K562 (cell line): ENCODE results near the gene FANCG. TPM values are rescaled to one million over a fixed set of nuclear protein-coding genes. Genes with fewer than 3 reads are reported as not detected.
A peak's percentile ranks its signal among the peaks of the same experiment; 100 is the strongest.

Source experiments
- BHLHE40 ChIP-seq: IDR thresholded peaks from 2 replicates; pipeline ENCODE4 v1.6.1; 2011; ENCODE audit warnings: low read length, improper control_type of control experiment
- BRD4 ChIP-seq: fragments of 200-600 bp; sonication (generic); IDR thresholded peaks from 2 replicates; pipeline ENCODE4 v1.6.1; 2017; ENCODE audit warnings: inconsistent platforms
- CEBPG ChIP-seq, 3 experiments: fragments of 200-800 bp in 1 of 3; sonication (Bioruptor generic) in 1 of 3; sonication (generic) in 1 of 3; formaldehyde crosslinking in 1 of 3; IDR thresholded peaks in 2 of 3; conservative IDR thresholded peaks in 1 of 3; 2 replicates each; pipeline versions ENCODE4 v1.6.1 to v1.8.0; 2016 to 2022; ENCODE audit warnings: missing compliant biosample characterization in 2 of 3, missing genetic modification characterization in 2 of 3, mild to moderate bottlenecking in 1 of 3, missing genetic modification reagents in 1 of 3
- ELF1 ChIP-seq: fragments of 200-800 bp; sonication (Bioruptor generic); IDR thresholded peaks from 2 replicates; pipeline ENCODE4 v1.6.1; 2016; ENCODE audit warnings: missing genetic modification characterization, missing compliant biosample characterization
- ETV5 ChIP-seq: sonication (generic); formaldehyde crosslinking; IDR thresholded peaks from 2 replicates; pipeline ENCODE4 v1.4.0; 2020; ENCODE audit warnings: low read depth, mild to moderate bottlenecking, missing genetic modification reagents
- JUN ChIP-seq, 2 experiments: sonication (generic) in 1 of 2; formaldehyde crosslinking in 1 of 2; IDR thresholded peaks; 2 replicates each; pipeline versions ENCODE4 v1.6.1 to v1.8.0; 2012 to 2022; ENCODE audit warnings: borderline replicate concordance in 2 of 2, mild to moderate bottlenecking in 2 of 2, improper control_type of control experiment in 1 of 2, low read depth in 1 of 2, low read length in 1 of 2, missing genetic modification reagents in 1 of 2
- KLF1 ChIP-seq: fragments of 450-650 bp; IDR thresholded peaks from 2 replicates; pipeline ENCODE4 v1.6.1; 2016; ENCODE audit warnings: missing genetic modification characterization, missing compliant biosample characterization
- NFXL1 ChIP-seq: fragments of 450-650 bp; formaldehyde crosslinking; IDR thresholded peaks from 2 replicates; pipeline ENCODE4 v1.4.0; 2021; ENCODE audit warnings: mild to moderate bottlenecking
- PHB ChIP-seq: fragments of 250-450 bp; sonication (Bioruptor Pico); IDR thresholded peaks from 2 replicates; pipeline ENCODE4 v1.5.0; 2021
- POLR3A ChIP-seq: IDR thresholded peaks from 2 replicates; pipeline ENCODE4 v1.6.1; 2011; ENCODE audit warnings: borderline replicate concordance, mild to moderate bottlenecking, moderate library complexity; ENCODE audit not compliant: insufficient read length, insufficient read depth; ENCODE audit errors: extremely low read depth
- polyA plus RNA-seq, 8 experiments: library from polyadenylated mRNA; depleted of rRNA in 4 of 8; stranded (reverse) in 5 of 8; unstranded in 3 of 8; fragments of >200 nt; fragmentation: Nextera tagmentation in 2 of 8; fragmentation: Illumina TruSeq in 1 of 8; extraction: Ambion mirVana in 2 of 8; extraction: Trizol in 1 of 8; gene quantifications; 2 replicates each; pipeline versions ENCODE4 v1.2.1 to v1.2.3, GENCODE V29; 2011 to 2014; ENCODE audit warnings: inconsistent platforms in 1 of 8, missing spikeins in 1 of 8
- total RNA-seq, 7 experiments: library from RNA; depleted of rRNA in 6 of 7; stranded (reverse); fragments of >200 nt in 6 of 7; fragmentation: Illumina TruSeq in 2 of 7; extraction: Trizol in 2 of 7; gene quantifications; 2 replicates each; pipeline versions ENCODE4 v1.2.1 to v1.2.3, GENCODE V29; 2011 to 2021; ENCODE audit warnings: low replicate concordance in 1 of 7
- TF ChIP-seq, protein P1 (sequence below): sonication (generic); formaldehyde crosslinking; IDR thresholded peaks from 2 replicates; pipeline ENCODE4 v1.8.1; 2023; ENCODE audit warnings: mild to moderate bottlenecking, missing genetic modification reagents
- TF ChIP-seq, protein P2 (sequence below): fragments of 450-650 bp; IDR thresholded peaks from 2 replicates; pipeline ENCODE4 v1.6.1; 2016; ENCODE audit warnings: mild to moderate bottlenecking, moderate library complexity

Gene FANCG
- total and polyA plus RNA-seq, 9 of the 15 experiments (the other 6 are each of a cell fraction or from before 2014, with no cell fraction given): 7.5 to 43.9 (median 31.0) TPM

DNA sequence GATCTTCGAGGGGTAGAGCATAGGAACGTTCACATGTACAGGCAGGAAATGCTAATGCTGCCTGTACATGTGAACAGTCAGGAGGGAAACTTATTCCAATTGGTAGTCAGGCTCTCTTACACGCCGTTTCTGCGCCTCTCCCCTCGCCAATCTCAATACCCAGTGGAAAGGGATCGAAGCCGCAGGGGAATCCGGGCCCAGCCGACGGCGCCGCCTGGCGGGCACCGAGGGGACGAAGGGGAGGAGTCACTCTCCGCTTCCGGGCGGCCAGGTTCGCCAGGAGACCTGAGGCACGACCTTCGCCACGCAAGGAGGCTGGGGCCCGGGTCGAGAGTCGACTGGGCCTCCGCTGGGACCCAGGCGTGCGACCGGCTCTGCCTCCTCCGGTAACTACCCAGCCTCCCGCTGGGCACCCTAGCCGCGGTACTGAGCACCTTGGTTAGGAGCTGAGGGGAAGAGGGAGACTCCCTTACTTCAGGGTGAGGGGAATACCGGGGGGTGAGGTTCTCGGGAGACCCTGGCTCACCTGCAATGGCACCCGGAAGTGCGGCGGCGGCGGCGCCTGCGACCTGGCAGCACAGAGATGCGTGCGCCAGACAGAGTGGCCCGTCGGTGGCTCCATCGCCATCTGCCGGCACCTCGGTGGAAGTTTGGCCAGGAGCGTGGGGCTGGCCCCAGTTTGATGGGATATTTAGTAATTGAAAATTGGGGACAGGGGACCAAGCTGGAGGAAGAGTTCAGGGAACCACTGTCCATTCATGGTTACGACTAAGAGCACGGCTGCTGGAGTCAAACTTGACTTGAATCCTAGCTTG lies 16.5 kb upstream of the FANCG start, which contains the start of gene PIGO (continued):
- TF ChIP-seq POLR3A (no peak), BHLHE40 (0 out of 2 replicates have a peak, but pooled peaks have one; percentile 14), ETV5 (CRISPR knock-in tag) (peak; percentile 79), JUN (IDR thresholded peaks at IDR 0.05; ENCODE audit: borderline replicate concordance, low read depth, low read length) (peak; percentile 12; the same call in 1 of the 2 replicates), JUN (CRISPR knock-in tag; IDR thresholded peaks at IDR 0.05; ENCODE audit: borderline replicate concordance) (no peak), PHB (CRISPR knock-in tag) (0 out of 2 replicates have a peak, but pooled peaks have one; percentile 51), BRD4 (peak; percentile 91; the same call in 1 of the 2 replicates), CEBPG (CRISPR knock-in tag; IDR thresholded peaks at IDR 0.05) (0 out of 2 replicates have a peak, but pooled peaks have one; percentile 23), CEBPG (tag; conservative IDR thresholded peaks at IDR 0.05 in 1 of 2, IDR thresholded peaks at IDR 0.05 in 1 of 2) (no peak), KLF1 (tag) (0 out of 2 replicates have a peak, but pooled peaks have one; percentile 50), NFXL1 (no peak), ELF1 (tag) (peak; percentile 98)
- TF ChIP-seq, protein P1, sequence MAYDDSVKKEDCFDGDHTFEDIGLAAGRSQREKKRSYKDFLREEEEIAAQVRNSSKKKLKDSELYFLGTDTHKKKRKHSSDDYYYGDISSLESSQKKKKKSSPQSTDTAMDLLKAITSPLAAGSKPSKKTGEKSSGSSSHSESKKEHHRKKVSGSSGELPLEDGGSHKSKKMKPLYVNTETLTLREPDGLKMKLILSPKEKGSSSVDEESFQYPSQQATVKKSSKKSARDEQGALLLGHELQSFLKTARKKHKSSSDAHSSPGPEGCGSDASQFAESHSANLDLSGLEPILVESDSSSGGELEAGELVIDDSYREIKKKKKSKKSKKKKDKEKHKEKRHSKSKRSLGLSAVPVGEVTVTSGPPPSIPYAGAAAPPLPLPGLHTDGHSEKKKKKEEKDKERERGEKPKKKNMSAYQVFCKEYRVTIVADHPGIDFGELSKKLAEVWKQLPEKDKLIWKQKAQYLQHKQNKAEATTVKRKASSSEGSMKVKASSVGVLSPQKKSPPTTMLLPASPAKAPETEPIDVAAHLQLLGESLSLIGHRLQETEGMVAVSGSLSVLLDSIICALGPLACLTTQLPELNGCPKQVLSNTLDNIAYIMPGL: peak; percentile 77; the same call in 1 of the 2 replicates
- TF ChIP-seq, protein P2, sequence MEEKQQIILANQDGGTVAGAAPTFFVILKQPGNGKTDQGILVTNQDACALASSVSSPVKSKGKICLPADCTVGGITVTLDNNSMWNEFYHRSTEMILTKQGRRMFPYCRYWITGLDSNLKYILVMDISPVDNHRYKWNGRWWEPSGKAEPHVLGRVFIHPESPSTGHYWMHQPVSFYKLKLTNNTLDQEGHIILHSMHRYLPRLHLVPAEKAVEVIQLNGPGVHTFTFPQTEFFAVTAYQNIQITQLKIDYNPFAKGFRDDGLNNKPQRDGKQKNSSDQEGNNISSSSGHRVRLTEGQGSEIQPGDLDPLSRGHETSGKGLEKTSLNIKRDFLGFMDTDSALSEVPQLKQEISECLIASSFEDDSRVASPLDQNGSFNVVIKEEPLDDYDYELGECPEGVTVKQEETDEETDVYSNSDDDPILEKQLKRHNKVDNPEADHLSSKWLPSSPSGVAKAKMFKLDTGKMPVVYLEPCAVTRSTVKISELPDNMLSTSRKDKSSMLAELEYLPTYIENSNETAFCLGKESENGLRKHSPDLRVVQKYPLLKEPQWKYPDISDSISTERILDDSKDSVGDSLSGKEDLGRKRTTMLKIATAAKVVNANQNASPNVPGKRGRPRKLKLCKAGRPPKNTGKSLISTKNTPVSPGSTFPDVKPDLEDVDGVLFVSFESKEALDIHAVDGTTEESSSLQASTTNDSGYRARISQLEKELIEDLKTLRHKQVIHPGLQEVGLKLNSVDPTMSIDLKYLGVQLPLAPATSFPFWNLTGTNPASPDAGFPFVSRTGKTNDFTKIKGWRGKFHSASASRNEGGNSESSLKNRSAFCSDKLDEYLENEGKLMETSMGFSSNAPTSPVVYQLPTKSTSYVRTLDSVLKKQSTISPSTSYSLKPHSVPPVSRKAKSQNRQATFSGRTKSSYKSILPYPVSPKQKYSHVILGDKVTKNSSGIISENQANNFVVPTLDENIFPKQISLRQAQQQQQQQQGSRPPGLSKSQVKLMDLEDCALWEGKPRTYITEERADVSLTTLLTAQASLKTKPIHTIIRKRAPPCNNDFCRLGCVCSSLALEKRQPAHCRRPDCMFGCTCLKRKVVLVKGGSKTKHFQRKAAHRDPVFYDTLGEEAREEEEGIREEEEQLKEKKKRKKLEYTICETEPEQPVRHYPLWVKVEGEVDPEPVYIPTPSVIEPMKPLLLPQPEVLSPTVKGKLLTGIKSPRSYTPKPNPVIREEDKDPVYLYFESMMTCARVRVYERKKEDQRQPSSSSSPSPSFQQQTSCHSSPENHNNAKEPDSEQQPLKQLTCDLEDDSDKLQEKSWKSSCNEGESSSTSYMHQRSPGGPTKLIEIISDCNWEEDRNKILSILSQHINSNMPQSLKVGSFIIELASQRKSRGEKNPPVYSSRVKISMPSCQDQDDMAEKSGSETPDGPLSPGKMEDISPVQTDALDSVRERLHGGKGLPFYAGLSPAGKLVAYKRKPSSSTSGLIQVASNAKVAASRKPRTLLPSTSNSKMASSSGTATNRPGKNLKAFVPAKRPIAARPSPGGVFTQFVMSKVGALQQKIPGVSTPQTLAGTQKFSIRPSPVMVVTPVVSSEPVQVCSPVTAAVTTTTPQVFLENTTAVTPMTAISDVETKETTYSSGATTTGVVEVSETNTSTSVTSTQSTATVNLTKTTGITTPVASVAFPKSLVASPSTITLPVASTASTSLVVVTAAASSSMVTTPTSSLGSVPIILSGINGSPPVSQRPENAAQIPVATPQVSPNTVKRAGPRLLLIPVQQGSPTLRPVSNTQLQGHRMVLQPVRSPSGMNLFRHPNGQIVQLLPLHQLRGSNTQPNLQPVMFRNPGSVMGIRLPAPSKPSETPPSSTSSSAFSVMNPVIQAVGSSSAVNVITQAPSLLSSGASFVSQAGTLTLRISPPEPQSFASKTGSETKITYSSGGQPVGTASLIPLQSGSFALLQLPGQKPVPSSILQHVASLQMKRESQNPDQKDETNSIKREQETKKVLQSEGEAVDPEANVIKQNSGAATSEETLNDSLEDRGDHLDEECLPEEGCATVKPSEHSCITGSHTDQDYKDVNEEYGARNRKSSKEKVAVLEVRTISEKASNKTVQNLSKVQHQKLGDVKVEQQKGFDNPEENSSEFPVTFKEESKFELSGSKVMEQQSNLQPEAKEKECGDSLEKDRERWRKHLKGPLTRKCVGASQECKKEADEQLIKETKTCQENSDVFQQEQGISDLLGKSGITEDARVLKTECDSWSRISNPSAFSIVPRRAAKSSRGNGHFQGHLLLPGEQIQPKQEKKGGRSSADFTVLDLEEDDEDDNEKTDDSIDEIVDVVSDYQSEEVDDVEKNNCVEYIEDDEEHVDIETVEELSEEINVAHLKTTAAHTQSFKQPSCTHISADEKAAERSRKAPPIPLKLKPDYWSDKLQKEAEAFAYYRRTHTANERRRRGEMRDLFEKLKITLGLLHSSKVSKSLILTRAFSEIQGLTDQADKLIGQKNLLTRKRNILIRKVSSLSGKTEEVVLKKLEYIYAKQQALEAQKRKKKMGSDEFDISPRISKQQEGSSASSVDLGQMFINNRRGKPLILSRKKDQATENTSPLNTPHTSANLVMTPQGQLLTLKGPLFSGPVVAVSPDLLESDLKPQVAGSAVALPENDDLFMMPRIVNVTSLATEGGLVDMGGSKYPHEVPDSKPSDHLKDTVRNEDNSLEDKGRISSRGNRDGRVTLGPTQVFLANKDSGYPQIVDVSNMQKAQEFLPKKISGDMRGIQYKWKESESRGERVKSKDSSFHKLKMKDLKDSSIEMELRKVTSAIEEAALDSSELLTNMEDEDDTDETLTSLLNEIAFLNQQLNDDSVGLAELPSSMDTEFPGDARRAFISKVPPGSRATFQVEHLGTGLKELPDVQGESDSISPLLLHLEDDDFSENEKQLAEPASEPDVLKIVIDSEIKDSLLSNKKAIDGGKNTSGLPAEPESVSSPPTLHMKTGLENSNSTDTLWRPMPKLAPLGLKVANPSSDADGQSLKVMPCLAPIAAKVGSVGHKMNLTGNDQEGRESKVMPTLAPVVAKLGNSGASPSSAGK: peak; percentile 49
